ENCODE measurements around the gene LGR4. TPM values are rescaled to one million over a fixed set of nuclear protein-coding genes. Genes with fewer than 3 reads are reported as not detected.
"Not testable (repeated sequence)": the region's sequence is repeated elsewhere in the genome, so short reads cannot be mapped to it uniquely, and the experiment has no call there.

LGR4 gene
- total and polyA plus RNA-seq, 2 of the 4 experiments (the other 2 are of a cell fraction) = 2.9 to 6.8 TPM

DNA sequence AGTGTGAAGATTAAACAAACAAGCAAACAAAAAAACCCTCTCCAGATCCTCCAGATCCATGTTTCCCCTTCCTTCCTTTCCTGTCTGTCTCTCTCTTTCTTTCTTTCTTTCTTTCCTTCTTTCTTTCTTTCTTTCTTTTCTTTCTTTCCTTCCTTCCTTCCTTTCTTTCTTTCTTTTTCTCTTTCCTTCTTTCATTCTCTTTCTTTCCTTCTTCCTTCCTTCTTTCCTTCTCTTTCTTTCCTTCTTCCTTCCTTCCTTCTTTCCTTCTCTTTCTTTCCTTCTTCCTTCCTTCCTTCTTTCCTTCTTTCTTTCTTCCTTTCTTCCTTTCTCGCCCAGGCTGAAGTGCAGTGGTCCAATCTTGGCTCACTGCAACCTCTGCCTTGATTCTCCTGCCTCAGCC, 44.9 kb upstream of the LGR4 start:
- H3K14ac ChIP-seq (replicated peaks; ENCODE audit: low read depth, low read length); H3K18ac ChIP-seq (ENCODE audit: low read depth, low read length); H3K79me1 ChIP-seq (ENCODE audit: low read depth in 1 of 2, low read length in 2 of 2); H3K4me2 ChIP-seq (ENCODE audit: low read depth, low read length); H3K9me1 ChIP-seq (ENCODE audit: insufficient read depth, low read length); POLR2A ChIA-PET (ENCODE audit: unreplicated experiment); H2AK9ac ChIP-seq (replicated peaks; ENCODE audit: low read depth, low read length, poor library complexity); intact Hi-C loops (cut with micrococcal nuclease); H3K4ac ChIP-seq (ENCODE audit: low read depth, low read length); H4K20me1 ChIP-seq (ENCODE audit: insufficient read depth, low read length); H3K9me3 ChIP-seq (ENCODE audit: control insufficient read depth, insufficient read depth, low read length); H3K23ac ChIP-seq (ENCODE audit: low read depth, low read length); H2BK5ac ChIP-seq (ENCODE audit: low read depth, low read length, poor library complexity, severe bottlenecking); H3K56ac ChIP-seq (ENCODE audit: extremely low read depth, insufficient read depth, low read length); H2BK120ac ChIP-seq (ENCODE audit: low read depth, low read length); H4K8ac ChIP-seq (ENCODE audit: low read depth in 2 of 2, low read length in 2 of 2); dilution Hi-C loops (cut with HindIII; ENCODE audit: low sequenced_read_pairs, unreplicated experiment); H2BK15ac ChIP-seq (ENCODE audit: low read depth, low read length); H3K4me3 ChIP-seq (ENCODE audit: insufficient read depth, low read depth, low read length); H3K27ac ChIP-seq (ENCODE audit: insufficient read depth, low read length); H2AK5ac ChIP-seq (ENCODE audit: low read depth, low read length); DNase-seq; H3K9ac ChIP-seq (ENCODE audit: low read depth, low read length); H3K4me1 ChIP-seq (ENCODE audit: control insufficient read depth, insufficient read depth, low read length); BruUV-seq (replicated peaks); H3K36me3 ChIP-seq (ENCODE audit: control insufficient read depth, insufficient read depth, low read length); H4K5ac ChIP-seq (ENCODE audit: low read depth, low read length); ATAC-seq (ENCODE audit: low read depth); H2AFZ ChIP-seq (replicated peaks; ENCODE audit: low read length, poor library complexity); H2BK20ac ChIP-seq (ENCODE audit: low read depth, low read length); H3K27me3 ChIP-seq (ENCODE audit: control insufficient read depth, insufficient read depth, low read length); H4K91ac ChIP-seq (ENCODE audit: insufficient read depth, low read depth, low read length); CTCF ChIA-PET: not testable (repeated sequence)
- in situ Hi-C loops (cut with MboI; ENCODE audit: low sequenced_read_pairs) = loop anchor here (25.0 kb wide), 1 partner anchor 1820 kb away; no protein-coding TSS in a partner anchor
- no CpG with 5 or more reads among the region's 1 CpG for WGBS, 2 experiments (ENCODE audit: extremely low coverage in 2 of 2, insufficient read length in 1 of 2)

All from IMR-90 (cell line).